Measurements from ENCODE around the gene RBP3.

DNA sequence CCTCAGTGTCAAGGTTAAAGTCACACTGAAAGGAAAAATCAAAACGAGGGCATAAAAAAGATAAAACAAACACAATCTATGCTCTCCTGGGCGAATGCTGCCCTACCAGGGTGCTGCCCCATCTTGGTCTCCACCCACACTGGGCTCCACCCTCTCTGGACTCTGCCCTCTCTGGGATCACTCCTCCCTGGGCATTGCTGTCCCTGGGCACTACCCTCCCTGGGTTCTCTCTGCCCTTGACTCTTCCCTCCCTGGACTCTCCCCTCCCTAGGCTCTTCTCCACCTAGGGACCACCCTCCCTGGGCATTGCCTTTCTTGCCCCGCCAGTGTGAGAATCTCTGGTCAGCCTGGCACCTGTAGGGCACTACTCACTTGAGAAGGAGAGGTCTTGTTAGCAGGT lies 17.4 kb upstream of the RBP3 start:
- TF ChIP-seq POLR2A (IDR thresholded peaks at IDR 0.05), result no peak
- TF ChIP-seq, protein P1, sequence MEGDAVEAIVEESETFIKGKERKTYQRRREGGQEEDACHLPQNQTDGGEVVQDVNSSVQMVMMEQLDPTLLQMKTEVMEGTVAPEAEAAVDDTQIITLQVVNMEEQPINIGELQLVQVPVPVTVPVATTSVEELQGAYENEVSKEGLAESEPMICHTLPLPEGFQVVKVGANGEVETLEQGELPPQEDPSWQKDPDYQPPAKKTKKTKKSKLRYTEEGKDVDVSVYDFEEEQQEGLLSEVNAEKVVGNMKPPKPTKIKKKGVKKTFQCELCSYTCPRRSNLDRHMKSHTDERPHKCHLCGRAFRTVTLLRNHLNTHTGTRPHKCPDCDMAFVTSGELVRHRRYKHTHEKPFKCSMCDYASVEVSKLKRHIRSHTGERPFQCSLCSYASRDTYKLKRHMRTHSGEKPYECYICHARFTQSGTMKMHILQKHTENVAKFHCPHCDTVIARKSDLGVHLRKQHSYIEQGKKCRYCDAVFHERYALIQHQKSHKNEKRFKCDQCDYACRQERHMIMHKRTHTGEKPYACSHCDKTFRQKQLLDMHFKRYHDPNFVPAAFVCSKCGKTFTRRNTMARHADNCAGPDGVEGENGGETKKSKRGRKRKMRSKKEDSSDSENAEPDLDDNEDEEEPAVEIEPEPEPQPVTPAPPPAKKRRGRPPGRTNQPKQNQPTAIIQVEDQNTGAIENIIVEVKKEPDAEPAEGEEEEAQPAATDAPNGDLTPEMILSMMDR (IDR thresholded peaks at IDR 0.05), result no peak

Data from adrenal gland (tissue), 5 donors.